Osteoblast (primary cell): Measurements from ENCODE around the gene ABAT. TPM values are rescaled to one million over a fixed set of nuclear protein-coding genes. Genes with fewer than 3 reads are reported as not detected.

Experiments used
- DNase-seq: peaks from one replicate; pipeline ENCODE4 v3.0.0; 2011; ENCODE audit warnings: low spot score, mixed read lengths; ENCODE audit not compliant: insufficient read length; ENCODE audit errors: missing footprints
- H2AFZ ChIP-seq: 2 replicates; pipeline ENCODE4 v1.6.0; 2011; ENCODE audit warnings: mild to moderate bottlenecking, low read length
- H3K27ac ChIP-seq: 2 replicates; pipeline ENCODE4 v1.5.1; 2011; ENCODE audit warnings: mild to moderate bottlenecking, low read depth, low read length, moderate library complexity
- H3K27me3 ChIP-seq: 2 replicates; pipeline ENCODE4 v1.6.0; 2012; ENCODE audit warnings: mild to moderate bottlenecking, control low read depth, inconsistent platforms, low read length, moderate library complexity; ENCODE audit not compliant: insufficient read depth
- H3K36me3 ChIP-seq: 2 replicates; pipeline ENCODE4 v1.5.1; 2011; ENCODE audit warnings: mild to moderate bottlenecking, low read length, control low read depth, moderate library complexity; ENCODE audit not compliant: insufficient read depth
- H3K4me1 ChIP-seq: 2 replicates; pipeline ENCODE4 v1.5.1; 2011; ENCODE audit warnings: mild to moderate bottlenecking, low read length, control low read depth, moderate library complexity; ENCODE audit not compliant: insufficient read depth
- H3K4me2 ChIP-seq: 2 replicates; pipeline ENCODE4 v1.6.0; 2011; ENCODE audit warnings: mild to moderate bottlenecking, low read length; ENCODE audit not compliant: insufficient read depth
- H3K4me3 ChIP-seq: fragments of 200-600 bp; sonication (generic); 3 replicates; pipeline ENCODE4 v1.5.1; 2012; ENCODE audit warnings: mild to moderate bottlenecking, low read length, inconsistent platforms; ENCODE audit not compliant: insufficient read depth
- H3K79me2 ChIP-seq: 2 replicates; pipeline ENCODE4 v1.6.0; 2012; ENCODE audit warnings: mild to moderate bottlenecking, low read length, control low read depth, inconsistent platforms; ENCODE audit not compliant: insufficient read depth
- H3K9me3 ChIP-seq: 2 replicates; pipeline ENCODE4 v1.5.1; 2011; ENCODE audit warnings: low read depth, low read length, control low read depth
- H4K20me1 ChIP-seq: 2 replicates; pipeline ENCODE4 v1.6.0; 2012; ENCODE audit warnings: mild to moderate bottlenecking, low read length, control low read depth; ENCODE audit not compliant: insufficient read depth
- total RNA-seq: library from RNA; depleted of rRNA; stranded (reverse); fragments of >200 nt; gene quantifications from 2 replicates; pipeline ENCODE4 v1.2.3, GENCODE V29; 2012
- TF ChIP-seq, protein P1 (sequence below): IDR thresholded peaks from 2 replicates; pipeline ENCODE4 v1.5.1; 2011; ENCODE audit warnings: mild to moderate bottlenecking, low read depth, low read length, moderate library complexity; ENCODE audit errors: extremely low read depth

Gene ABAT
- total RNA-seq, 1 donor, result 6.5 TPM

DNA sequence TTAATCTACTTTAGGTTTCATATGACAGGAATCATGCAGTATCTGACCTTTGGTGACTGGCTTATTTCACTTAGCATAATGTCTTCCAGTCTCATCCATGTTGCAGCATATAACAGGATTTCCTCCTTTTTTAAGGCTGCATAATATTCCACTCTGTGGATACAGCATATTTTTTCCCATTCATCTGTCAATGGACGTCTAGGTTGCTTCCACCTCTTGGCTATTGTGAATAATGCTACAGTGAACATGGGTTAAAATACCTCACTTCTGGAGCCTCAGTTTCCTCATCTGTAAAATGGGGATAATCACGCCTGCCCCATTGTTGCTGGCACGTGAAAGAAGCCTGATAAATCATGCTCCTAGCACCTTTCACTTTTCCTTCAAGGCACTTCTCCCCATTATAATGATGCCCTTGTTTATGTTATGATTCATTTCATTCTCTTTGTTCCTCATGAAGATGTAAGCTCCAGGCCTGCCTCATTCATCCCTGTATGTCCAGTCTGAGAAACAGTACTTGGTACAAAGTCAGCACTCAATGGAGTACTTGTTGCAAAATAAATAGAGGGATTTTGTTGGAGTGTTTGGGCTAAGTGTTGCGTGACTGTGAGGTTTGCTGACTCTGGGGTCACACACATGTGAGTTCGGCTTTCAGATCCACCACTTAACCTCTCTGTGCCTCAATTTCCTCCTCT lies 59.6 kb downstream of the ABAT start:
- H4K20me1 ChIP-seq, result no peaks in the 10 kb centered on the region
- no peaks in the 10 kb centered on the region for H3K27me3 ChIP-seq
- no peaks in the 10 kb centered on the region for H3K36me3 ChIP-seq
- H3K4me1 ChIP-seq, result no peaks in the 10 kb centered on the region
- no peak overlapping the region for H3K27ac ChIP-seq
- H3K4me3 ChIP-seq, result no peak overlapping the region
- H3K9me3 ChIP-seq, result no peaks in the 10 kb centered on the region
- TF ChIP-seq, protein P1, sequence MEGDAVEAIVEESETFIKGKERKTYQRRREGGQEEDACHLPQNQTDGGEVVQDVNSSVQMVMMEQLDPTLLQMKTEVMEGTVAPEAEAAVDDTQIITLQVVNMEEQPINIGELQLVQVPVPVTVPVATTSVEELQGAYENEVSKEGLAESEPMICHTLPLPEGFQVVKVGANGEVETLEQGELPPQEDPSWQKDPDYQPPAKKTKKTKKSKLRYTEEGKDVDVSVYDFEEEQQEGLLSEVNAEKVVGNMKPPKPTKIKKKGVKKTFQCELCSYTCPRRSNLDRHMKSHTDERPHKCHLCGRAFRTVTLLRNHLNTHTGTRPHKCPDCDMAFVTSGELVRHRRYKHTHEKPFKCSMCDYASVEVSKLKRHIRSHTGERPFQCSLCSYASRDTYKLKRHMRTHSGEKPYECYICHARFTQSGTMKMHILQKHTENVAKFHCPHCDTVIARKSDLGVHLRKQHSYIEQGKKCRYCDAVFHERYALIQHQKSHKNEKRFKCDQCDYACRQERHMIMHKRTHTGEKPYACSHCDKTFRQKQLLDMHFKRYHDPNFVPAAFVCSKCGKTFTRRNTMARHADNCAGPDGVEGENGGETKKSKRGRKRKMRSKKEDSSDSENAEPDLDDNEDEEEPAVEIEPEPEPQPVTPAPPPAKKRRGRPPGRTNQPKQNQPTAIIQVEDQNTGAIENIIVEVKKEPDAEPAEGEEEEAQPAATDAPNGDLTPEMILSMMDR, result no peak
- H2AFZ ChIP-seq, result no peak overlapping the region
- no peaks in the 10 kb centered on the region for H3K79me2 ChIP-seq
- DNase-seq, result no peak
- H3K4me2 ChIP-seq, result no peak overlapping the region

GRCh38 chr16:8735574-8735973 lies 61.2 kb downstream of the ABAT start:
- no peaks in the 10 kb centered on the region for H3K27me3 ChIP-seq
- H3K4me3 ChIP-seq, result no peak overlapping the region
- H3K4me2 ChIP-seq, result no peak overlapping the region
- H3K79me2 ChIP-seq, result no peaks in the 10 kb centered on the region
- H3K36me3 ChIP-seq, result no peaks in the 10 kb centered on the region
- no peak overlapping the region for H2AFZ ChIP-seq
- TF ChIP-seq, protein P1, result no peak
- H4K20me1 ChIP-seq, result no peaks in the 10 kb centered on the region
- no peak overlapping the region for H3K27ac ChIP-seq
- H3K9me3 ChIP-seq, result no peaks in the 10 kb centered on the region
- H3K4me1 ChIP-seq, result no peaks in the 10 kb centered on the region
- DNase-seq, result no peak

DNA sequence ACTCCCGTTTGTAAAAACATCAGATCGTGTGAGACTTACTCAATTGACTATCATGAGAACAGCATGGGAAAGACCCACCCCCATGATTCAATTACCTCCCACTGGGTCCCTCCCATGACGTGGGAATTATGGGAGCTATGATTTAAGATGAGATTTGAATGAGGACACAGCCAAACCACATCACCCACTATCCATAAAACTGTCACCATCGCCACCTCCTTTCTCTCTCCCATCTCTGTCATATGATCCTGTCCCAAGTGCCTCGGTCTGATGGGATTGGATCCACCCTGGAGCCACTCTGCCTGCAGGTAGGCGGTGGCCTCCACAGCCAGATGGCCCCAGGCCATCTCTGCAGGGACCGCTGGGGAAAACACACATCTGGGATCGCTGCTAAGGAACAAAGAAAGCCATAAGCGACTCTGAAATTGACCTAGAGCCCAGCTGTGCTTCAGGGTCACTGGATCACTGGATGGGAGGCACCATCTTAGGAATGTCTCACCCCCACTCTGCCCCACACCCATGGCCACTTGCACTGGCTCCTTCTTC lies 61.8 kb downstream of the ABAT start:
- H3K4me2 ChIP-seq, result no peak overlapping the region
- no peaks in the 10 kb centered on the region for H3K27me3 ChIP-seq
- DNase-seq, result no peak
- TF ChIP-seq, protein P1, result no peak
- H2AFZ ChIP-seq, result no peak overlapping the region
- no peaks in the 10 kb centered on the region for H4K20me1 ChIP-seq
- H3K9me3 ChIP-seq, result no peaks in the 10 kb centered on the region
- no peak overlapping the region for H3K27ac ChIP-seq
- no peaks in the 10 kb centered on the region for H3K4me1 ChIP-seq
- no peaks in the 10 kb centered on the region for H3K79me2 ChIP-seq
- no peak overlapping the region for H3K4me3 ChIP-seq
- no peaks in the 10 kb centered on the region for H3K36me3 ChIP-seq

- no peak overlapping the region for H2AFZ ChIP-seq
- no peaks in the 10 kb centered on the region for H4K20me1 ChIP-seq
- H3K4me1 ChIP-seq, result no peaks in the 10 kb centered on the region
- H3K4me3 ChIP-seq, result no peak overlapping the region
- no peaks in the 10 kb centered on the region for H3K27me3 ChIP-seq
- TF ChIP-seq, protein P1, result no peak
- no peaks in the 10 kb centered on the region for H3K79me2 ChIP-seq
- H3K36me3 ChIP-seq, result no peaks in the 10 kb centered on the region
- no peaks in the 10 kb centered on the region for H3K9me3 ChIP-seq
- no peak overlapping the region for H3K27ac ChIP-seq
- no peak for DNase-seq
- no peak overlapping the region for H3K4me2 ChIP-seq
Observed at GRCh38 chr16:8739151-8739550, 64.7 kb downstream of the ABAT start.
